ENCODE data around the gene SNCA. TPM values are rescaled to one million over a fixed set of nuclear protein-coding genes. Genes with fewer than 3 reads are reported as not detected.

SNCA gene
- total and polyA plus RNA-seq, 2 of the 8 experiments (the other 6 are each of a cell fraction or from before 2014, with no cell fraction given), result 8.5 to 16.8 TPM

DNA sequence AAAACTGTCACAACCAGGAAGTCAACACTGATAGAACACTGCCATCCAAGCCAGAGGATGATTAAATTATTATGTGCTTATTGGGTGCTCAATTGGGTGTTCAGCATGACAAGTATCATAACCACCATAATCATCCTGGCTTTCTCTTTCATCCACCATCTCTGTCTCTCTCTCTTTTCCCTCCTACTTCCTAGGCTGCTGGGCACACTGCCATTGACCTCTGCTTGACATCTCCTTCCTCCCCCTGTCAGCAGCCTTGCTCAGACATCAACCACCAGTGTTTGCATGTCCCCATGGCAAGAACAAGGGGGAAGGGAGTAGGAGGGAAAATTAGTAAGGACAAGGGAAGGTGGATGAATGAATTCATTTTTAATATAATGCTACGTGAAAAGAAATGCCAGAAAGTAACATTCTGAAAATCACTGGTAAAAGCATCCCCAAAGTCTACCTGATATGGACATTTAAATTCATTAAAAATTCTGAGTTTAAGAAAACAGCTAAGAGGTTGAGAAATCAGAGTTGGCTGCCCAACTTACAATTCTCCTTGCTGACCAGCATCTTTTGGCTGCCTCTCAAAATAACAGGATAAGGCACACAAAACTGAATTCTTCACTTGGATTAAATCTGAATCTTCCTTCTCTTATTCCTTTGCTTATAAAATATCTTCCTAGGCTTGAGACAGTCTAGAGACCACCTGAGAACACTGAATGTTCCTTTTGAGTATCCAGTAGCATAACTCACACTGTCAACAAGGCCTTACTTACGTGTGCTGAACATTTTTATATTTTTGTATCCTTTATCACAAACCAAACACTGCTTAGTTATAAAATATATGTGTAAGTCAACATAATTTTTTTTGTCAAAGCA is 48.5 kb downstream of the SNCA start:
- no peak overlapping the region for H3K4me2 ChIP-seq (ENCODE audit: insufficient read depth in 1 of 2, low read depth in 2 of 2, low read length in 2 of 2)
- no peak overlapping the region for H2BK5ac ChIP-seq (ENCODE audit: low read depth, low read length)
- no peaks in the 10 kb centered on the region for H3K79me2 ChIP-seq (ENCODE audit: control insufficient read depth in 1 of 2, insufficient read depth in 2 of 2, low read length in 2 of 2)
- FAIRE-seq (no peak), DNase-seq (ENCODE audit: low read depth in 1 of 2, low spot score in 2 of 2) (no peak)
- H3K56ac ChIP-seq (replicated peaks; ENCODE audit: insufficient read length, low read depth, low read length), result no peak overlapping the region
- H4K8ac ChIP-seq (ENCODE audit: extremely low read depth, insufficient read depth, low read length), result no peak overlapping the region
- no peak overlapping the region for H2BK15ac ChIP-seq (ENCODE audit: low read length)
- H3K4me1 ChIP-seq (replicated peaks in 1 of 4; ENCODE audit: control insufficient read depth in 3 of 4, insufficient read depth in 4 of 4, low read length in 3 of 4), result no peaks in the 10 kb centered on the region
- H3K36me3 ChIP-seq (ENCODE audit: control insufficient read depth in 2 of 4, insufficient read depth in 4 of 4, low read length in 3 of 4), result no peaks in the 10 kb centered on the region
- H4K20me1 ChIP-seq (replicated peaks in 1 of 2; ENCODE audit: control insufficient read depth in 1 of 2, insufficient read depth in 2 of 2, low read length in 2 of 2), result peaks cover 0 to 1% of the 10 kb centered on the region in 2 experiments
- no peak overlapping the region for H2BK120ac ChIP-seq (replicated peaks; ENCODE audit: low read depth, low read length)
- H3K23ac ChIP-seq (ENCODE audit: insufficient read length), result no peak overlapping the region
- TF ChIP-seq CEBPB (IDR thresholded peaks at IDR 0.05; ENCODE audit: low read depth, low read length) (no peak), BACH1 (IDR thresholded peaks at IDR 0.05; ENCODE audit: low read length) (no peak), EZH2 (IDR thresholded peaks at IDR 0.05; ENCODE audit: low read depth, low read length, severe bottlenecking) (no peak)
- TF ChIP-seq, protein P1, sequence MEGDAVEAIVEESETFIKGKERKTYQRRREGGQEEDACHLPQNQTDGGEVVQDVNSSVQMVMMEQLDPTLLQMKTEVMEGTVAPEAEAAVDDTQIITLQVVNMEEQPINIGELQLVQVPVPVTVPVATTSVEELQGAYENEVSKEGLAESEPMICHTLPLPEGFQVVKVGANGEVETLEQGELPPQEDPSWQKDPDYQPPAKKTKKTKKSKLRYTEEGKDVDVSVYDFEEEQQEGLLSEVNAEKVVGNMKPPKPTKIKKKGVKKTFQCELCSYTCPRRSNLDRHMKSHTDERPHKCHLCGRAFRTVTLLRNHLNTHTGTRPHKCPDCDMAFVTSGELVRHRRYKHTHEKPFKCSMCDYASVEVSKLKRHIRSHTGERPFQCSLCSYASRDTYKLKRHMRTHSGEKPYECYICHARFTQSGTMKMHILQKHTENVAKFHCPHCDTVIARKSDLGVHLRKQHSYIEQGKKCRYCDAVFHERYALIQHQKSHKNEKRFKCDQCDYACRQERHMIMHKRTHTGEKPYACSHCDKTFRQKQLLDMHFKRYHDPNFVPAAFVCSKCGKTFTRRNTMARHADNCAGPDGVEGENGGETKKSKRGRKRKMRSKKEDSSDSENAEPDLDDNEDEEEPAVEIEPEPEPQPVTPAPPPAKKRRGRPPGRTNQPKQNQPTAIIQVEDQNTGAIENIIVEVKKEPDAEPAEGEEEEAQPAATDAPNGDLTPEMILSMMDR (IDR thresholded peaks at IDR 0.05; ENCODE audit: control extremely low read depth in 1 of 3, insufficient read depth in 1 of 3, low read depth in 1 of 3, low read length in 3 of 3), result no peak
- no peak overlapping the region for H4K5ac ChIP-seq (ENCODE audit: insufficient read length, low read depth, low read length)
- CTCF ChIA-PET (ENCODE audit: partially characterized antibody), result no interaction called here
- H3K27ac ChIP-seq (ENCODE audit: low read depth, low read length), result no peak overlapping the region
- H3K23me2 ChIP-seq (ENCODE audit: low read depth, low read length), result no peaks in the 10 kb centered on the region
- no peaks in the 10 kb centered on the region; a peak in 1 of 7 replicates for H3K27me3 ChIP-seq (replicated peaks in 1 of 4; ENCODE audit: control insufficient read depth in 3 of 4, extremely low read depth in 1 of 4, insufficient read depth in 3 of 4, low read length in 3 of 4)
- no peaks in the 10 kb centered on the region for H3K9me3 ChIP-seq (ENCODE audit: insufficient read depth in 2 of 2, low read depth in 1 of 2, low read length in 1 of 2)
- H4K91ac ChIP-seq (replicated peaks; ENCODE audit: insufficient read length, low read length), result no peak overlapping the region
- no peak overlapping the region for H3K4ac ChIP-seq (replicated peaks; ENCODE audit: insufficient read length, low read depth, low read length)
- H3K9ac ChIP-seq (replicated peaks in 1 of 4; ENCODE audit: extremely low read depth in 1 of 4, low read depth in 3 of 4, low read length in 3 of 4), result no peak overlapping the region
- H2BK20ac ChIP-seq (ENCODE audit: low read length), result no peak overlapping the region
- no peak overlapping the region for H2AFZ ChIP-seq (ENCODE audit: low read length)
- no peak overlapping the region for H3K14ac ChIP-seq (ENCODE audit: insufficient read length)
- H3K79me1 ChIP-seq (ENCODE audit: low read depth, low read length), result no peaks in the 10 kb centered on the region
- POLR2A ChIA-PET (ENCODE audit: partially characterized antibody), result no interaction called here
- no peak overlapping the region for H2BK12ac ChIP-seq (ENCODE audit: low read depth, low read length)
- 87% methylated on average over 2 of the region's 2 CpGs; no CpG with 5 or more reads in 1 of the 2 experiments for WGBS, 2 experiments (ENCODE audit: extremely low coverage in 1 of 2, insufficient coverage in 1 of 2, insufficient read length in 1 of 2, insufficient replicate concordance in 2 of 2, low coverage in 1 of 2, low lambda C conversion rate in 2 of 2, missing lambda C conversion rate in 1 of 2)
- no peak overlapping the region for H3K4me3 ChIP-seq (ENCODE audit: extremely low read depth in 1 of 4, insufficient read depth in 2 of 4, low read depth in 3 of 4, low read length in 4 of 4)
- H2AK5ac ChIP-seq (ENCODE audit: low read depth, low read length), result no peak overlapping the region
- no peak overlapping the region for H3K18ac ChIP-seq (ENCODE audit: extremely low read depth, low read length)
